GM21529 (cell line): ENCODE results near the gene SPOCK1.
A peak's percentile ranks its signal among the peaks of the same experiment; 100 is the strongest.
"Not testable (repeated sequence)": the region's sequence is repeated elsewhere in the genome, so short reads cannot be mapped to it uniquely, and the experiment has no call there.

Experiments
- ATAC-seq: cut with Tn5 transposase; IDR thresholded peaks from one replicate; pipeline ENCODE4 v1.9.1; 2021; ENCODE audit not compliant: unreplicated experiment

Gene SPOCK1

DNA sequence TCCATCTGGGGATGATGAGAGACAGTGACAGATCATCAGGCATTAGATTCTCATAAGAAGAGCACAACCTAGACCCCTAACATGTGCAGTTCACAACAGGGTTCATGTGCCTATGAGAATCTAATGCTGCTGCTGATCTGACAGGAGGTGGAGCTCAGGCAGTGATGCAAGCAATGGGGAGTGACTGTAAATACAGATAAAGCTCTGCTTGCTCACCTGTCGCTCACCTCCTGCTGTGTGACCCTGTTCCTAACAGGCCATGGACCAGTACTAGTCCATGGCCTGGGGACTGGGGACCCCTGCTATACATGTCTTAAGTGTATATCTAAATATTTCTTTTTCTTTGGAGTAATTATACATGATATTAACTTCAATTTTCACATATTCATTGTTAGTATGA, 265.8 kb downstream of the SPOCK1 start:
- ATAC-seq = not testable (repeated sequence)

- ATAC-seq = no peak
Measured at GRCh38 chr5:137231540-137231939, 267.6 kb downstream of the SPOCK1 start.

- no peak for ATAC-seq
Measured at GRCh38 chr5:137228816-137229215, 270.3 kb downstream of the SPOCK1 start.

DNA sequence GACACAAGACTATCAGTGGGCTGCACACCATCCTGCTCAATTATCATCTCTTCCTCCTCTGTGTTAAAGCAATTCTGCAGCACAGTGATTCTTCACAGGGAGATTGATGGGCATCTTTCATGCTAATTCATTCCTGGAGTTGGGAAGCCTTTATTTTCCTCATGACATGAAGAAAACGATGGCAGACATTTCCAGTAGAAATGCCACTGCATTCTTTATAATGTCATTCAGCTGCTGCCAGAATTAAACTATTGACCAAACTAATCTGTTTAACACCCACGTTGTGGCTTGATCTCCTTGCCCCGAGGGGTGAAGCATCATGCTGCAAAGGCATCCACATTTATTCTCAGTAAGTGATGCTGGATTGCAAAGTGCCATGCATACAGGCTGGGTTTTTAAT, 273.0 kb downstream of the SPOCK1 start:
- no peak for ATAC-seq

DNA sequence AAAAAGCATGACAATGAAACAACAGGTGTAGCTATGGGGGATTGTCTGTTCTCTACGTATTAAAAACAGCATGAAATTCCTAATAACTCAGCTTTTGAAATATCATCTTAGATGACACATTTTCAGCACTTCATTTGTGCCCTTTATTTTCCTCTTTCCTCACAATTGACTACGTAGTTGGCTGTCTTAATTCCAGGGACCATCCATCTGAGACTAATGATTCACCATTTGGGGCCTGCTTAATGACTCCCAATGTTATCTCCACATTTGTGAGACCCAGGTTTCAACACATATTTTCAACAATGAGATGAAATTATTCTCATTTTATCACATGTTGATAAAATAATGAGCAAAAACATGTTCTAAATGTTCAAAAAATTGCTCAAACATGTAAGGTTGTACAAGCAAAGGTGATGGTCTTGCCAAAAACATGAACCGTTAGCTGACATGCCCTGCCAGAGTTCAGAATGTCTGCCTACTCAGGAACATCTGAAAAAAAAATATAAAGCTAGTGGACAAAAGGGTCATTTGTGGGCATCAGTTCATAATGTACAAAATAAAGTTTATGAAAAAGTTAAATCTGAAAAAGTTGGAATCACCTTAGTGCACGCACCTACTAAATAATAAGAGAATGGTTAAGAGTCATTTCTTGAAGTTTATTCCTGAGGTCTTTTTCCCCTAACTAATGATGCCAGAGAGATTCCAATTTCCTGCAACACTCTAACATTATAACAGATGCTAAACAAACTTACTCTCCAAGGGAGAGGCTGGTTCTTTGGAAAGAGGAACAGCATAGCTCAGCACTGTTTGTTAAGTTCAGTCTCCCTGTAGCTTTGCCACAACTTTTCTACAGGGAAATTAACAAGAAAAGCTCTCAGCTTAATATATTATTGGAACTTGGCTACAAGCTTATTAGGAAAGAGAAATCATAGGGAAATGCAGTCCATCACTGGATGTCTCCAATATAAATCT, 275.5 kb downstream of the SPOCK1 start:
- no peak for ATAC-seq

GRCh38 chr5:137221943-137222342, 277.2 kb downstream of the SPOCK1 start:
- no peak for ATAC-seq

GRCh38 chr5:137220523-137220927, 278.6 kb downstream of the SPOCK1 start:
- peak; percentile 91 for ATAC-seq

GRCh38 chr5:137218896-137219295, 280.2 kb downstream of the SPOCK1 start:
- no peak for ATAC-seq

DNA sequence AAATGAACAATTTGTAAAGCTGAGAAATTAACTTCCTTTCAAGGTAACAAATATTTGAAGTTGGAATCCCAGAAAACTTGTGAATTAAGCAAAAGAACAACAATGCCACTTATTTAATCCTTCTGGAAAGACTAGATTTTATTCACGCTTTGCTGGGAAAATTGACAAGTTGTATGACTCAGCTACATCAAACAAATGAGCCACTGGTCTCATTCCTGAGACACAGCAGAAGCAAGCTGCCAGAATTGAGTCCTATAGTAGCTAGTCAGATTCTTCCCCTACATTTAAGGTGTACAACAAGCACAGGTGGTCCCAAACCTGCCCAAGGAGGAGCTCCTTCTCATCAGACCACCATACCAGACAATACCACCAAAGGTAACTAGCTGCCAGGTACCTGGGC, 280.7 kb downstream of the SPOCK1 start:
- no peak for ATAC-seq

DNA sequence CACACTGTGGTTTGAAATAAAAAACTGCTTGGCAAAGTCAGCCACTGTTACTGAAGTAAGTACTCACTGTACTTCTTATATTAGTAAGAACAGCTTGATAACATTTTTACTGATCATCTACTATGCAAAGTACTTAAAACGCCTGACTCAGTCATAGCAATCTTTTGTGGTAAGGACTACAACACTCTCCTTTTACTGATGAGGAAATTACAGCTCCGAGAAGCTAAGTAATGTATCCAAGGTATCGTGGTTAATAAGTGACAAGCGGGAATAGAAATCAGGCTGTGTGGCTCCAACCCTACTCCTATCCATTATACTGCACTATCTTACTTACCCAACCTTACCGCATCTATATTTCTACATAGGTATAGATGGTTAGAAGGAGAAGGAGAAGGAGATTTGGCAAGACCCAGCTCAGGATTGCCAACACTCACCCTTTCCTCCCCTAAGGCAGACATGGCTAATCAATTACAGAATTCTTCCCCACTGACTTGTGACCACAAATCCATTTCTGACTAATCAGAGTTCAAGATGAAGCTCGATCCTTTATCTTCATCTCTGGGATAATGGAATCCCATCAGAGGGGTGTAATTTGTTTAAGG, 281.4 kb downstream of the SPOCK1 start:
- ATAC-seq = no peak

DNA sequence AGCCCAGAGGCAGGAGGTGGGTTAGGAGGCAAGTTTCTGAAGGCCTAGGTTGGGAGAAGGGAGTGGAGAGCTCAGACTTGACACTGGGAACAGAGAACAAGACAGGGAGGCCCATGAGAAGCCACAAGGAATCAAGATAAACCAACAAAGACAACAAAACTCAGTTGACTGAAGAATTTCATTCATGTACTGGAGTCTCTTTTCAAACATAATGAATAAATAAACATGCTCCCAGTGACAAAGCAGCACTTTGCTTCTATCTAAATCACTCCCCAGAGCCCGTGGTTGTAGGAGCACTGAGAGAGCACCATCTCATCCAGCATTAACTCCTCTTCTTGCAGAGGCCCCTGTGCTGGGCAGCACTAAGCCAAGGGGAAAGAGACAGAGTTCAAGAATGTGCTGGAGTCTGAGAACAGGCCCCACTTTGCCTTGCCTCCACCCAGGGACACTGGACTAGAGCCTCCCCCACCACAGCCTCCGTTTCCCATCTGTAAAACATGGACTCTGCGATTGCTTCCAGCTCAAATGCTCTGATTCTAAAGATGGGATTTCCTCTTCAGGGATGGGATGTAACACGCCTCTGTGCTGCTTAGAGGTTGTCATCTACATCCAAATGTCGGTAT, 282.0 kb downstream of the SPOCK1 start:
- ATAC-seq = no peak

DNA sequence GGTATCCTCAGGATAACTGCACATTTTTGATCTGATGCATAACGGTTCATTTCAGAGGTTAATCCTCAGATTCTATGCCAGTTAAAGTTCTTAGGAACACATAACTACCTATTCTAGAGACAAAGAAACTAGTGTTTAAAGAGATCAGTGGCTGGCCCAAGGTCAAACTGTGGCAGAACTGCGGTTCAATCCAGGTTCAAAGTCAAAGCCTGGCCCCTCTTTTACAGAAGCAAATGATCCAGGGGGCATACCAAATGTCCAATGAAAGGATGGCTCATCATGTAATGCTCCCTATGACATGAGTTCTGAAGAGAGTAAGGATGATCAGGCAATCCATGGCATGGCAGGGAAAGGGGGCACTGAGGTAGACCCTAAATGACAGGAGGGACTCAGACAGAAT, 283.3 kb downstream of the SPOCK1 start:
- ATAC-seq = no peak

GRCh38 chr5:137215261-137215660, 283.9 kb downstream of the SPOCK1 start:
- no peak for ATAC-seq

DNA sequence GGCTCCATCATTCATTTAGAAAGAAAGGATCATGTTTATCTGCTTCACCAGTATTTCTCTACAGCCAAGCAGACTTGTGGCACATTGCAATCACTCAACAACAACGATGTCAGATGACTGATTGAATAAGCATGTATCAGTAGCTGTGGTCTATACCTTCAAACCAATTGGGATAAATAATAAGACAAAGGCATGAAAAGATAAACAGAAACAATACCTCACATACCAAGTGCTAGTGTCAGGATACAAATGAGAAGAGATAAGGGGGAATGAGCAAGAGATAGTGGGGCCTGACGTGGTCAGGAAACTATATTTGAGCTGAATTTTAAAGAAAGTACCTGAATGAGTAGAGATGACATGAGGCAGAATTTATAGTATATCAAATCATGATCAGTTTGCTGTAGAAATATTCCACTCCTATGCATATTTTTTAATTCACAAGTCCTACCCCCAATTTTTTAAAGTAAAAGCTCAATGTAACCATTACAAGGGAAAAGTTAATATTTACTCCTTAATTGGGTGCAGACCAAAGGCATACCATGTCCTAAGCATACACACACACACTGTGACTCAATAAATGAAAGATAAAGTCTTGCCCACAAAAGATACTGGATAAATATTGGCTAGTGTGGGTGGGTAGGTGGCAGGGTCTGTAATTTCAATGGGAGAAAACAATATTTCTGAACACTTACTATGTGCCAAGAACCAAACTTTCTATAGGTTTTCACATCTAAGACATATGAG, 284.5 kb downstream of the SPOCK1 start:
- no peak for ATAC-seq

DNA sequence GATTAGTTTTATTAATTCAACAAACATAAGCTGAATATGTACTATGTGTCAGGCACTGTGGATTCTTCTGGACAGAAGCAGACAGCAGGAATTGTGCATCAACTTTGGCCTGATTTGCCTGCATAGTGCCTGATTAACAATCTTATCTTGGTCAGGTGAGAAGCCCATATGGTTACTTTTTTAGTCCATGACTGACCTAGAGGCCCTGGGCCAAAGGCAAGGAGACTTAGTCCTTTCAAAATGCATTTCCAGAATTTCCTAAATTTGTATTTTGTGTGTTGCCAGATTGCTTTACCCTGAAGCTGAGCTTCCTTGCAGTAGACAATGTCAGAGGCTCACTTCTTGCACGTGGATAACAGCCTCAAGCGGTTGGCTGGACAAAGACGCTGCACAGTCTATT, 286.7 kb downstream of the SPOCK1 start:
- ATAC-seq = no peak

DNA sequence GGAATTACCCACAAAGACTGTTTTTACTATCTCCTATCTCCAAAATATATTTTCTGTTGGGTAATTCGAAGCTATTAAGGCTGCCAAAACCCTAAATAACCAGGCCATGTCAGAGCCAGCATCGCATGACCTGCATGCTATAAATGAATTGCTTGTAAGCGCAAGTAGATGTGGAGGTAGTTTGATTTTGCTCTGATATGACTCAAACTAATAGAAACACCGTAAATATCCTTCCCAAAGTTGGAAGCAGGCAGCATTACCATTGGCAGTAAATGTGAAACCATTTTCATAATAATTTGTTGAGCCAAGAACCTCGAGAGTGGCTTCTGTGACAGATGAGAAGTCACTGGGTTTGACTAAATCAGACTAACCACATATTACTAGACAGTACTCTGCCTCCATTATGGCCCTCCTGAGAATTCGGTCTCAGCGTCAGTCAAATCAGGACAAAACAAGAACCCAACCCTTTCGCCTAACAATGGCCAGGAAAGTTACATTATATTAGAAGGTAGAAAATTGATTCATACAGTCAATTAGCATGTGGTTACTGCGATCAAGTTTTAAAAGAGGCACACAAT, 289.8 kb downstream of the SPOCK1 start:
- no peak for ATAC-seq

DNA sequence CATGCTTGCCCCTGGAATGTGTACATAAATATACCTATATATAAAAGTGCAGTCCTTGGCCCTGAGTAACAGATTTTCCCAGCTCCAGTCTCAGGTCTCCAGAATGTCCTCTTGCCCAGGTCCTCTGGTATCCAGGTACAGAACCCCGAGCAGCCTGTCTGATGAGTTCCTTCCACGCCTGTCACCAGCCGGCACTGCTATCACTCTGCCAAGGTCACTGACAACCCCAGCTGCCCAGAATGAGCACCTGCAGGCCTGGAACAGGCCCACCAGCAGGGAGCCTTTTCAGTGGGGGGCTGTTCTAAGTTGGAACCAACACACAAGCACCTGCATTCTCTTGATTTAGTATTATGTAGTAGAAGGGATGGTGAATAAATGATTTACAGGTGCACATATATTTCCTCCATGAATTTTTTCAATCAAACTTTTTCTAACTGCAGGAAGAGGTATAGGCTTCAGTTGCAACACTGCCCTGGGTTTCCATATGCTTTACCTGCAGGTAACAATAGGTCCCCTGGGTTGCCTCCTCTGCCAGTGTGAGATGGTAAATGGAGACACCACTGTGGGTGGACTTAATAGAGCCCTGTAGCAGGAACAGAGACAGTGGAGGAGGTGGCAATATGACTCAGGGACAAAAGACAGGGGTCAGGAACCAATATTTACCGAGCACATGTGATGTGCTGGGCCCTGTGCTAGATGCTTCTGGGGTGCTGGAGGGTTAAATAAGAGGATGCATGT, 291.9 kb downstream of the SPOCK1 start:
- no peak for ATAC-seq

- ATAC-seq = no peak
Measured at GRCh38 chr5:137206030-137206715, 293.0 kb downstream of the SPOCK1 start.

- no peak for ATAC-seq
Measured at GRCh38 chr5:137205231-137206027, 293.7 kb downstream of the SPOCK1 start.
